ENCODE measurements around the gene LLGL2.

LLGL2 gene

DNA sequence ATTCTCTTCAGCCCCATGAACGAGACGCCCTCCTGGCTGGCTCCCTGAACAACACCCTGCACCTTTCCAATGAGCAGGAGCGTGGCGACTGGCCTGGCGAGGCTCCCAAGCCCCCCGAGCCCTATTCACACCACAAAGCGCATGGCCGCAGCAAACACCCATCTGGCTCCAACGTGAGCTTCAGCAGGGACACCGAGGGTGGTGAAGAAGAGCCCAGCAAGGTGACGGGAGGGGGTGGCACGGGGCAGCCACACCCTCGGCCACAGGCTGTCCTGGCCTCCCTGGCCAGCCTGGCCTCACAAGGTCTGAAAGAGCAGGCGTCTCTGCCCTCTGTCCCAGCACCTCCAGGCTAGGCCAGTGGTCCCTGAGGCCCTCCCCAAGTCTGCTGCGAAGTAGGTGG lies 33.8 kb upstream of the LLGL2 start:
- DNase-seq: no peak

GRCh38 chr17:75492555-75493168 lies 32.8 kb upstream of the LLGL2 start:
- DNase-seq: no peak

DNA sequence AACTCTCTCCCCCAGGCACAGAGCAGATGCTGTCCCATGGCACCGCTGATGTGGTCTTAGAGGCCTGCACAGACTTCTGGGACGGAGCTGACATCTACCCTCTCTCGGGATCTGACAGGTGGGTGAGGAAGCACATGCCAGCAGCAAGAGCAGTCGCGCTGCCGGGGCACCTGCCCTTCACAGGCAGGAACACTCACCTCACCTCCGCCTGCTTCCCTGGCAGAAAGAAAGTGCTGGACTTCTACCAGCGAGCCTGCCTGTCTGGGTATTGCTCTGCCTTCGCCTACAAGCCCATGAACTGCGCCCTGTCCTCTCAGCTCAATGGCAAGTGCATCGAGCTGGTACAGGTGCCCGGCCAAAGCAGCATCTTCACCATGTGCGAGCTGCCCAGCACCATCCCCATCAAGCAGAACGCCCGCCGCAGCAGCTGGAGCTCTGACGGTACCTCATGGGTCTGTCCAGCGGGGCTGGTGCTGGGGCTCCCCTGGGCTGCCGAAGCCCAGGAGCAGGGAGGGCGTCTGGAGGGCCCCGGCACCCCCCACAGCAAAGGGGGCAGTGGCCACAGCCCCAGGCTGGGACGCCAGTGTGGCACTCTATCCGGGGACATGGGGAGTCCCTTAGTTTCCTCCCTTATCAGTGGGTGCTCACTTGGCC lies 31.9 kb upstream of the LLGL2 start:
- no peak for DNase-seq

- DNase-seq: no peak
Observed at GRCh38 chr17:75494326-75494877, 31.1 kb upstream of the LLGL2 start.

- DNase-seq: no peak
Observed at GRCh38 chr17:75496005-75496404, 29.5 kb upstream of the LLGL2 start.

DNA sequence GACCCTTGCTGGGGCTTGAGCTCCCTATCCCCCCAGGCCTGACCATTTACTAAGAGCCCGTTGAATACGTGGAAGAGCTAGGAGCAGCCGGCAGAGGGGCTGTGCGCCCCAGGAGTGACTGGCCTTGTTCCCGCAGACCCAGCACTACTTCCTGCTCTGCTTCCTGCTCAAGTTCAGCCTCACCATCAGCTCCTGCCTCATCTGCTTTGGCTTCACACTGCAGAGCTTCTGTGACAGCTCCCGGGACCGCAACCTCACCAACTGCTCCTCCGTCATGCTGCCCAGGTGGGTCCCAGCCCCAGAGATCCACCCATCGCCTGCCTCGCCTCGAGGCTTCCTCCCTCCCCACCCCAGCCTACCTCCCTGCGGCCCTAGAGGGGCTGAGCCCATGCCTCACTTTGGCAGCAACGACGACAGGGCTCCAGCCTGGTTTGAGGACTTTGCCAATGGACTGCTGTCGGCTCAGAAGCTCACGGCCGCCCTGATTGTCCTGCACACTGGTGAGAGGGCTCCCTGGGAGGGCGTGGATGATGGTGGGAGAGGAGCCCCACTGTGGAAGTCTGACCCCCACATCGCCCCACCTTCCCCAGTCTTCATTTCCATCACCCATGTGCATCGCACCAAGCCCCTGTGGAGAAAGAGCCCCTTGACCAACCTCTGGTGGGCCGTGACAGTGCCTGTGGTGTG lies 27.3 kb upstream of the LLGL2 start:
- no peak for DNase-seq

DNA sequence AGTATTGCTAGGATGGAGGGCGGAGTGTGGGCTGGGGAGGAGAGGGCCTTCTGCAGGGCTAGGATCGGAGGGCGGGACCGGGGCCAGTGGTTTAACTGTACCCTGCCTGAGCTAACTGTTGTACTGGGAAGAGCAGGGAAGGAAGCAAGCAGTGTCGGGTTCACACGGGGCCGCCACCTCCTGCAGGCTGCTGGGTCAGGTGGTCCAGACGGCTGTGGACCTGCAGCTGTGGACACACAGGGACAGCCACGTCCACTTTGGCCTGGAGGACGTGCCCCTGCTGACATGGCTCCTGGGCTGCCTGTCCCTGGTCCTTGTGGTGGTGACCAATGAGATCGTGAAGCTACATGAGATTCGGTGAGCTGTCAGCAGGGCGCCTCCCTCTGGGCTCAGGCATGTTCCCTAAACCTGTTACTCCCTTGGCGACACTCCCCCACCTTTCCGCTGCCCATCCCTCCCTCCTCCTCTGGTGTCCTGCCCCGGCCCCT lies 26.7 kb upstream of the LLGL2 start:
- DNase-seq: no peak

- DNase-seq: no peak
Observed at GRCh38 chr17:75499313-75500022, 26.0 kb upstream of the LLGL2 start.

DNA sequence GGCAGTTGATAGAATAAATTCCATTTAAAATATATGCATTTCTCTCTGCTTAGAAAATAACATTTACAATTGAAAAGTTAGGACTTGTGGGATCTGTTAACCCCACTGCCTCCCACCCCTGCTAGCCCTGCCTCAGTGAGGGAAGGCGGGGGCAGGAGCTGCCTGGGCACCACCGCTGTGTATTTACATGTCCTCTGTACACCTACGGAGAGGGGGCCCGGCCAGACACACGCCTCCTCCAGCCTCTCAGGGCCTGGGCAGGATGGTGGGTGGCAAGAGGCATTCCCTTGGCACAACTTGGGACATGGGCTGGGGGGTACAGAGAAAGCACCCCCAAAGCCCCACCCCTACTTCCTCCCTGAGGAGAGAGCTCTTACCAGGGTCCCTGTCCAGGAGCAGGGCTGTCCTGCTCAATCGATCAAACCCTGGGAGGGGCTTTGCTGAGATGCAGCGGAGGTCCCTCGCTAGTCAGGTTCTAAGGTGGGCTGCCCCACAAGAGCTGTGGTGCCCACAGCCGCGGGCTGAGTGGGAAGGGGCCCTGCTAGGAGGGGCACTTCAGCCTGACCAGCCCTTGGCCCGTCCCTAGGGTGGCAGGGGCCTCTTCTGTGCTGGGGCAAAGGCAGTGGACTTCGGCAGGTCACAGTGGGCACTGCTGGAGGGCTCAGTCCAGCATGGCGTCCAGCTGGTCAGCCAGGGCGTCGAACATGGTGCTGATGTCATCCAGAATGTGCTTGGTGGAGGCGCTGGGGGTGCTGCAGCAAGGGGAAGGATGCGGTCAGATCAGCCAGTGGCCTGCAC lies 24.9 kb upstream of the LLGL2 start:
- DNase-seq: no peak

DNA sequence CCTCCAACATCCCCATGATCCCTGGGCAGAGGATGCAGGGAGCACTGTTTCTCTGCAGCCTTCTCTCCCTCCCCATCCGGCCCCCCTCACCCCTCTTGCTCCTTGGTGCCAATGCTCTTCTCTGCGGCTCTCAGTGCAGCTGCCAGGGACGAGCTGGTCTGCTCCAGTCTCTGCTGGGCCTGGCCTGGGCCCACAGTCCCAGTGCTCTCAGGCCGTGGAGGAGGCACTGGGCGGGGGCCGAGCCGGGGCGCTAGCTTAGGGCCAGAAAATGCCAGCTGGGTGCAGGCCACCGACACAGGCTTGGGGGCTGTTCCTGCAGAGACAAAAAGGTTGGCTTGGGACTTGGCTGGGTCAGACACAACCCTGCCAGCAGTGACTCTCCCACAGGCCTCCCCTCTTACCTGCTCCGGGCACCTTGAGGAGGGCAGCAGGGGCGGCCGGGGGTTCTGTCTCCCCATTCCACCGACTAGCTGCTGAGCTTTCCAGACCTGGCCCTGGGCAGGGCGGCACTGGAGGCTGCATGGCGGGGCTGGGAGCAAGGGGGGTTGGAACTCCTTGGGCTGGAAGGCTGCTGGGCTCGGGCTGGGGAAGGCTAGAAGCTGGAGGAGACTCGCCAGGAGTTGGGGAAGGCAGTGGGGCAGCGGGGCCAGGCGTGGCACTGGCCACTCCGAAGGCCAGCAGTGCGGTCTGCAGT lies 24.0 kb upstream of the LLGL2 start:
- no peak for DNase-seq

DNA sequence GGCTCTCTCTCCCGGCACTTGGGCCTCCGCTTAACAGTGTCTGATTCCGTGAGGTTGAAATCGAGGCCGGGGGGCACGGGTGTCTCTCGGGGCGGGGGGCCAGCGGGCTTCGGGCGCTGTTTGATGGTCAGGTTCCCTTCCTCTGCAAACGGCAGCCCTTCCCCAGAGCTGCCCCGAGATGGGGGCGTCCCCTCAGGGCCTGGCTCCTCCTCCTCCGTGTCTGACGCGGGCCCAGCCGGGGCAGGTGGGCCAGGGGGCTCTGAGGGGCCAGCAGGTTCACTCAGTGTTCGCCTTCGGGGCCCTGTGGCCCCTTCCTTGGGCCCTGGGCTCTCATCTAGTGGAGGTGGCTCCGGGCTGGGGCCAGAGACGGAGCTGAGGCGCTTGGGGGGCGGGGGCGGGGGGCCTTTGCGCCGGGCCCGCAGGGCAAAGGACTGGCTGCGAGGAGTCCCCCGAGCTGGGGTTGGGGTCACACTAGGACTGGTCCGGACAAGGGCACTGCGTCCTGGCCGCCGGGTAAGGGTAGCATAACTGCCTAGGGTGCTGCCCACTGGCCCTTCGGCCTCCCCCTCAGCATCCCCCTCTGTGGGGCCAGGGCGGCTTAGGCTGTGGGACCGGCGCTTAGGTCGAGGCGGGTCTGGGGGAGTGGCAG lies 23.3 kb upstream of the LLGL2 start:
- DNase-seq: no peak

DNA sequence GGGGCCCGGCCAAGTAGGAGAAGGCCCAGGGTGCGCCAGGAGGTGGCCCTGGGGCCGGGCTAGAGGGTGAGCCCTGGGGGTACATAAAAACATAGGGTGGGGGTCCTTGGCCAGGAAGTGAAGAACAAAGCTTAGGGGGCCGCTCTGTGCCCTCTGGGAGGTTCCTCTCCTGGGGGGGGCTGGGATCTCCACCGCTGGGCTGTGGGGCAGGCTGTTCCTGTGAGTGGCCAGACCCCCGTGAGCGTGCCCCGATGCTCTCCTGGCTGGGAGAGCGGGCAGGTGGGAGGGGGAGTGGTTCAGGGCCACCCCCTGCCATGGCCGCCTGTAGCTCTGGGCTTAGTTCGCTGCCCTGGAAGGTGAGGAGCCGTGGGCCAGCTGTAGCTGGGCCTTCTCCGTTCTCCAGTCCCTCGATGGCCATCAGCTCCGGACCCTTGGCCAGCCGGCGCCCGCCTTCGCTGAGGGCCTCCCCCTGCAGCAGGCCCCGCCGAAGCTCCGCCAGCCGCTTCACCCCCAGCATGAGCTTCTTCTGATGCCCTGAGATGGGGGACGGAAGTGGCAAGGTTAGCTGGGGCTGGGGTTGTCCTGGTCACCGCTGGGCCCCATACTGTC lies 22.7 kb upstream of the LLGL2 start:
- no peak for DNase-seq

DNA sequence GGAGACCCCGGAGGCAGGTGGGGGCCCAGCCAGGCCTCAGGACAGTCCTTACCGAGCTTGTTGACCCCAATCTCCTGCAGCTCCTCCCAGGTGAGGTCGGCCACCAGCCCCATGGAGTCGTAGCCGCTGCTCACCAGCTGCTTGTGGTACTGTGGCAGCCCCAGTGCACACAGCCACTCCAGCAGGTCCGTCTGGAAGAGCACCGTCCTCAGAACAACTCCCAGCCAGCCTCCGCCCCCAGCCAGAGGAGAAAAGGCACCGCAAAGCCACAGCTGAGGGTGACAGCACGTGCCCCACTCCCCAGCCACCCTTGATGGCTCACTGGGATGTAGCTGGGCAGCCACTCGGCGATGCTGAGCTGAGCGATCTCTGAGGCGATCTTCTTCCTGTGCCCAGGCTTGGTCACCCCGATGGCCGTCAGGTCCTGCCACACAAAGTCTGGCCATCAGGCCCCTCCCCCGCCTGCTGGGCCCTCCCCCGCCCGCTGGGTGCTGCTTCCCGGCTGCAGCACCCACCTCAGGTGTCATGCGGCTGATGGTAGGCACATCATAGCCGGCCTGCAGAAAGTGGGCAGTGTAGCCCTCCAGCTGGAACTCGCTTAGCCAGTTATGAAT lies 22.1 kb upstream of the LLGL2 start:
- DNase-seq: no peak

GRCh38 chr17:75503976-75504346 lies 21.5 kb upstream of the LLGL2 start:
- DNase-seq: no peak

- peak in 1 of 2 experiments; percentile 27 for DNase-seq
Observed at GRCh38 chr17:75504347-75505151, 20.9 kb upstream of the LLGL2 start.

DNA sequence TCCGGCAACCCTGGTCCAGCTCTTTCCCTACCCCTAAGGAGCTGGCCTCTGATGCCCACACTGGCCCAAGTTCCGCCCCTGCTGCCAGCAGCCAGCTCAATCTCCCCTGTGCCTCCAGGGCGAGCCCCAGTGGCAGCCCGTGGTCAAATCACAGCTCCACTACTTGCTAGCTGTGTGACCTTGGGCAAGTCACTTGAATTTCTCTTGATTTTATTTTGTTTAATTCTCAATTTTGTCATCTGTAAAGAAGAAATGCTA lies 20.4 kb upstream of the LLGL2 start:
- DNase-seq: no peak

DNA sequence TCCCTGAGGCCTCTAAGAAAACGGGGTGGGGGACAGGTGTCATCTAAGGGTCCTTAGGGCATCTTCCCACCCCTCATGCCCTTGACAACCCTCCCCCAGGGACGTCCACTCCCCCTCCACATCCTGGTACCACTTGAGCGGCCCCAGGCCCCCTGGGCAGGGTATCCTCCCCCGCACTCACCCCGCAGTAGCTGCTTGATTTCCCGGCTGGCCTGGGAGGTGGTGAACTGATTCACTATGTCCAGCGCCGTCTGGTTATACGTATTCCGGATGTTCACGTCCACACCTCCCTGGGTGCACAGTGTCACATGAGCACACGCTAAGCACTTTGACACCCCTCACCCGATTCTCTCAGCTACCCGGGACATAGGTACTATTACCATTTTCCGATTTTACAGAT lies 19.9 kb upstream of the LLGL2 start:
- no peak for DNase-seq

DNA sequence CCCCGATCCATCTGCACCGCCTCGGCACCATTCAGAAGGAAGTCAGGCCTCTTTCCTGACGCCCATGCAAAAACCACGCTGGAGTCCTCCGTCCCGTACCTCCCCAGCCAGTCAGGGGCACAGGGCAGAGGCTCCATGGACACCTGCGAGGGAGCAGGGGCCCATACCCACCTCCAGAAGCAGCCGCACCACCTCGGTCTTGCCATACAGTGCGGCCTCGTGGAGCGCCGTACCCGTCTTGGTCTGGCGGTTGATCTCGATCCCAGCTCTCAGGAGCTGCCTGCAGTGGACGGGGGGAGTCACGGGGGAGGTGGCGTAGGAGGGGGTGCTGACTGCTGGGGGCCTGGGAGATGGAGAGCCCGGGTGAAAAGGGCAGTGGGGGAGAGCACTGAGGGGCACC lies 19.4 kb upstream of the LLGL2 start:
- no peak for DNase-seq

- DNase-seq: no peak
Observed at GRCh38 chr17:75506888-75507287, 18.6 kb upstream of the LLGL2 start.

Data from stimulated activated CD4-positive, alpha-beta T cell treated with anti-CD3 and anti-CD28 coated beads, Interleukin-4, amount 100 ng/mL, for 4 hours (primary cell).